Activated naive CD4-positive, alpha-beta T cell treated with anti-CD3 and anti-CD28 coated beads, Interleukin-2, amount 10 ng/mL, durations not matched to agents 7 days and 5 days (primary cell): Measurements from ENCODE around the gene CCDC148.
"Not testable (repeated sequence)": the region's sequence is repeated elsewhere in the genome, so short reads cannot be mapped to it uniquely, and the experiment has no call there.

Source experiments
- CTCF ChIA-PET: fragments of 350-600 bp; sonication (Branson Sonifier 250); formaldehyde crosslinking; loops from one replicate; lab custom pipeline; 2021; ENCODE audit warnings: antibody characterized with exemption; lab: Charles Lee
- DNase-seq: peaks from one replicate; pipeline ENCODE4 v3.0.0-alpha.2; 2020
- H3K27ac Mint-ChIP-seq: one replicate; pipeline ENCODE4 v1.8.0; 2021; ENCODE audit warnings: mild to moderate bottlenecking, moderate library complexity, mixed read lengths
- H3K27me3 Mint-ChIP-seq: one replicate; pipeline ENCODE4 v1.8.0; 2021; ENCODE audit warnings: mild to moderate bottlenecking, mixed read lengths
- H3K36me3 Mint-ChIP-seq: one replicate; pipeline ENCODE4 v1.8.0; 2021; ENCODE audit warnings: mixed read lengths
- H3K4me1 Mint-ChIP-seq: one replicate; pipeline ENCODE4 v1.8.0; 2021; ENCODE audit warnings: mixed read lengths
- H3K4me3 Mint-ChIP-seq: one replicate; pipeline ENCODE4 v1.8.0; 2021; ENCODE audit warnings: mild to moderate bottlenecking, moderate library complexity, mixed read lengths
- H3K9me3 Mint-ChIP-seq: one replicate; pipeline ENCODE4 v1.8.0; 2021; ENCODE audit warnings: mixed read lengths

Gene CCDC148

DNA sequence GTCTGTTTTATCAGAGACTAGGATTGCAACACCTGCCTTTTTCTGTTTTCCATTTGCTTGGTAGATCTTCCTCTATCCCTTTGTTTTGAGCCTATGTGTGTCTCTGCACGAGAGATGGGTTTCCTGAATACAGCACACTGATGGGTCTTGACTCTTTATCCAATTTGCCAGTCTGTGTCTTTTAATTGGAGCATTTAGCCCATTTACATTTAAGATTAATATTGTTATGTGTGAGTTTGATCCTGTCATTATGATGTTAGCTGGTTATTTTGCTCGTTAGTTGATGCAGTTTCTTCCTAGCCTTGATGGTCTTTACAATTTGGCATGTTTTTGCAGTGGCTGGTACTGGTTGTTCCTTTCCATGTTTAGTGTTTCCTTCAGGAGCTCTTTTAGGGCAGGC lies 124.8 kb downstream of the CCDC148 start:
- H3K27me3 Mint-ChIP-seq, H3K4me3 Mint-ChIP-seq, H3K4me1 Mint-ChIP-seq, DNase-seq, H3K27ac Mint-ChIP-seq, H3K9me3 Mint-ChIP-seq, CTCF ChIA-PET, H3K36me3 Mint-ChIP-seq: not testable (repeated sequence)

DNA sequence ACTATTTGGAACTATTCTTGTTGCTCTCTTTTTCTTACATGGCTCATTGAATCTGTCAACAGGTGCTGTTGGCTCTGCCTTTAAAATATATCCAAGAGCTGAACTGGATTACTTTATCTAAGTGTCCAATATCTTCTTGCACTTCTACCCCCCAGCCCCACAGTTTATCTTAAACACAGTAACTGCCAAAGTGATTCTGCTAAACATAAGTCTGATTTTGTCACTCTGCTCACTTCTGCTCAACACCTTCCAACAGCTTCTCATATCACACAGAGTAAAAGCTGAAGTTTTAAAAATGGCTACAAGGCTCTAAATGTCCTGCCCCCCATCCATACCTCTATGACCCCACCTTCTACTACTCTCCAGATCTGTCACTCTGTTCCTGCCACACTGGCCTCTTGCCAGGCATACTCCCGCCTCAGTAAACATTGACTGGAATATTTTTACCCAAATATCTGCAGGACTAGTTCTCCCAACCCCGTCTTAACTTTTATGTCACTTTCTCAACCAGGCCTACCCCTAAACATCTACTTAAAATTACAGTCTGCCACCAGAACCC lies 130.7 kb downstream of the CCDC148 start:
- no peaks in the 10 kb centered on the region for H3K27me3 Mint-ChIP-seq
- no peak overlapping the region for H3K4me3 Mint-ChIP-seq
- H3K36me3 Mint-ChIP-seq, result no peaks in the 10 kb centered on the region
- H3K4me1 Mint-ChIP-seq, result no peaks in the 10 kb centered on the region
- no peak overlapping the region for H3K27ac Mint-ChIP-seq
- DNase-seq, result no peak
- no peaks in the 10 kb centered on the region for H3K9me3 Mint-ChIP-seq
- CTCF ChIA-PET, result no interaction called here

DNA sequence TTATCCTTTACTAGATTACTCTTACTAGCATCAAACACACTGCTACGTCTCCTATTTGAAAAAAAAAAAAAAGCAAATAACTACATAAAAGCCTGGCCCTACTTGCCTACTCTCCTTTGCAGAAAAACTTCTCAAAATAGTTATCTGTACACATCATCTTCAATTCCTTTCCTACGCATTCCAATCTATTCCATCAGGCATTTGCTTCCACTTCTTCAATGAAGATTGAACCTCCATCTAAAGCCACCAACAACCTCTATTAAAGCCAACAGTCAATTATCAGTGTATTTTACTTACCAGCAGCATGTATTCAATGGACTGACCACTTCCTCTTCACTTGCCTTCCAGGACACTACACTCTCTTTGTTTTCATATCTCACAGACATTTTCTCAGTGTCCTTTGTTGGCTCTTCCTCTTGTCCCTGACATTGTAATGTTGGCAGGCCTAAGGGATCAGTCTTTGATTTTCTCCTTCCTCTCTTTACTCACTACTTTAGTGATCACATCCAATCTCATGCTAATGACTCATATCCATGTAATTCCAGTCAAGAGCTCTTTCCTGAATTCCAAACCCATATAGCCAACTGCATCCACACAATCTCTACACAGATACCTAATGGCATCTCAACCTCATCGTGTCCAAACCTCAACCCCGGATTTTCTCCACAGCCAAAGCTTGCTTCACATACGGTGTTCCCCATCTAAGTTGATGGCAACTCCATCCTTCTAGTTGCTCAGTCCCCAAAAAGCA lies 131.3 kb downstream of the CCDC148 start:
- CTCF ChIA-PET, result no interaction called here
- H3K9me3 Mint-ChIP-seq, result no peaks in the 10 kb centered on the region
- H3K36me3 Mint-ChIP-seq, result no peaks in the 10 kb centered on the region
- no peak overlapping the region for H3K4me3 Mint-ChIP-seq
- no peaks in the 10 kb centered on the region for H3K27me3 Mint-ChIP-seq
- no peak overlapping the region for H3K27ac Mint-ChIP-seq
- no peaks in the 10 kb centered on the region for H3K4me1 Mint-ChIP-seq
- no peak for DNase-seq

DNA sequence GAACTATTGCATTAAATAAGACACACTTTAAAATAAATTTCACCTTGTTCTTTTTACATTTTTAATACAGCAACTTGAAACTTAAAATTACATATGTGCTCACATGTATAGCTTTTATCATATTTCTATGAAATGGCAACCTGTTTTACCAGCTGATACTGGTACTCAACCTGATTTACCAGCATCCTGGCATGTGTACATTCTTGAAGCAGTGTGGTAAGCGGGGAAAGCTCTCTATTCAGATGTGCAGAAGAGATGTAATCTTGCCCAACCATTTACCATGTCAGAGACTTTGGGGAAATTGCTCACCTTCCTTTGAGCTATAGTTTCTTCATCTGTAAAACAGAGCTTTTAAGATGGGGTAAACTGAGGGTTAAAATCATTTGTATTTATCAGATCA lies 133.2 kb downstream of the CCDC148 start:
- Mint-ChIP-seq H3K36me3 (no peaks in the 10 kb centered on the region), H3K4me1 (no peaks in the 10 kb centered on the region), H3K9me3 (no peaks in the 10 kb centered on the region), H3K4me3 (no peak overlapping the region), H3K27ac (no peak overlapping the region), H3K27me3 (peaks cover 3% of the 10 kb centered on the region)
- CTCF ChIA-PET, result interaction anchor here (0.7 to 0.8 kb wide), 2 partner anchors 12 to 289 kb away, joined by 3 read pairs; no protein-coding TSS in a partner anchor
- no peak for DNase-seq

DNA sequence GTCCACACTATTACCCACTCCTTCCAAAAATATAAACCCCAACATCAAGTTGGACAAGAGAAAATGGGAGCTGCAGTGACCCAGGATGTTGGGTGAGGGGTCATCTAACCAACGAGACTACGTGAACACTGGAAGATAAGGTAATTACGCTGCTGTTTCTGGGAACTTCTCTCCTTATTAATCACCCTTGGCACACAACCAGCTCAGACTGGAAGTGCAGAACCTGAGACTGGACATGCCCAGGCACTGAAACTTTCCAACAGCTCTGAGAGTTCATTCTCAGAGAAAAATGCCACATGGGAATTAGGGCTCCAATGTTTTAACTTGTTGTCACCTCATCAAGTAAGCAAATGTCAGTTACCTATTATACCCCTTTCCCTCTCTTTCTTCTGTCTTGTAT lies 135.3 kb downstream of the CCDC148 start:
- DNase-seq, result no peak
- H3K9me3 Mint-ChIP-seq, result no peaks in the 10 kb centered on the region
- peaks cover 8% of the 10 kb centered on the region for H3K4me1 Mint-ChIP-seq
- H3K4me3 Mint-ChIP-seq, result no peak overlapping the region
- H3K36me3 Mint-ChIP-seq, result no peaks in the 10 kb centered on the region
- no peak overlapping the region for H3K27ac Mint-ChIP-seq
- CTCF ChIA-PET, result no interaction called here
- peaks cover 9% of the 10 kb centered on the region for H3K27me3 Mint-ChIP-seq

DNA sequence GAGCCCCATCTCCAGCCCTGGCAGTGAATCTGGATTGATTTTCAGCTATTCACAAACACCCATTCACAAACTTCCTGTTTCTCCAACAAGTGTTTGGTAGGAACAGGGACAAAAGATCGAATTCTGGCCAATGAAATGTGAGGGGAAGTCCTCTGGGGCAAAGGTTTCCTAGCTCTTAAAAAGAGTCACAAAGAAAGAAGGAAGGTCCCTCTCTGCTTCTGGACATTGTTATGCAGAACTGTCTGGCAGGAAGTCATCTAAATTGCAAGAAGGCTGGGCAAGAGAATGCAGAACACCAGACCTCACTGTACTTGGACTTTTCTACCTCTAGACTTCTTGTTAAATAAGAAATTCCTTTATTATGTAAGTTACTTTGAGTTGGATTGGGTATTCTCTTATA lies 137.3 kb downstream of the CCDC148 start:
- no peaks in the 10 kb centered on the region for H3K36me3 Mint-ChIP-seq
- H3K4me1 Mint-ChIP-seq, result peaks cover 8% of the 10 kb centered on the region
- H3K27ac Mint-ChIP-seq, result no peak overlapping the region
- no peak for DNase-seq
- CTCF ChIA-PET, result no interaction called here
- no peaks in the 10 kb centered on the region for H3K9me3 Mint-ChIP-seq
- no peak overlapping the region for H3K4me3 Mint-ChIP-seq
- peaks cover 9% of the 10 kb centered on the region for H3K27me3 Mint-ChIP-seq

DNA sequence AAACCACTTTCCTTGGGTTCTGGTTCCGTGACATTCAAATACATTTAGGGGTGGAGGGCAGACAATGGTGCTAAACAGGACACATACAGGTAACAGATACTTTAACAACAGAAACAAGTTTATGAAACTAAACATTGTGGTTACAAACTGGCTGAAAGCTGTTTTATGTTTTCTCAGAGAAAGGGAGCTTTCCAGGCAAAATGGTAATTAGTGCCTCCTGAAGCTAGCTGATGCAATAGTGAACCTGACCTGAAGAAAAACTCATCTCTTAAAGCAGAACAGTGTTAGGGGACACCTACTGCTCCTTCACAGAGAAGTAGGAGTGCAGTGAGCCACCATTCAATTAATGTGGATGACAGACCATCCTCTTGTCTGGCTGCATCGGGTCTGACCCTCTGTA lies 138.9 kb downstream of the CCDC148 start:
- Mint-ChIP-seq H3K4me3 (no peak overlapping the region), H3K4me1 (peaks cover 8% of the 10 kb centered on the region), H3K27me3 (peaks cover 12% of the 10 kb centered on the region), H3K36me3 (no peaks in the 10 kb centered on the region), H3K9me3 (no peaks in the 10 kb centered on the region), H3K27ac (no peak overlapping the region)
- DNase-seq, result no peak
- CTCF ChIA-PET, result no interaction called here

DNA sequence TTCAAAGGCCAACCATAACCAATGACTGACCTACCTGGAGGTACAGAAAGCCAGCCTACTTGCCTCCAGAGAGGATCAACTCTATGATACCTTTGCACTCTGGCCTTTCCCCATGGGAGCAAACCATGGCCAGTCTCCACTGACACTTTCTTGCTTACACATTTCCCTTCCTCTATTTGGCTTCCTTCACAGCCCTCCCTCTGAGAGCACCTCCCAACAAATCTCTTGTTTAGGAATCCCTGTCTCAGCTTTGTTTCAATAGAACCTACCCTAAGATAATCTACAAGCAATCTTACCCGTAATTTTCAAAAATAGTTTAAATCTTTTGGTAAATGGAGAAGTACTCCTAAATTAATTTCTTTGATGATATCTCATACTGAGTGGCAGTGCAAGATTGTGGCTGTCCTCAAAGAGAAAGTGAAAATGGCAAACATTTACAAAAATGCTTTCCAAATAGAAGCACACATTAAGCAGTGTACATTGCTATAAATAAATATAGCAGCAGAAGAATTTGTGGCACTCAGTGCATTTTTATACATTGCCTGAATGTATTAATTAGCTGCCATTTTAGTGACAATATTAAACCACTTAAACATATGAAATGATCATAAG lies 140.6 kb downstream of the CCDC148 start:
- Mint-ChIP-seq H3K4me1 (peaks cover 8% of the 10 kb centered on the region), H3K9me3 (no peaks in the 10 kb centered on the region), H3K4me3 (no peak overlapping the region), H3K27ac (no peak overlapping the region), H3K27me3 (peaks cover 16% of the 10 kb centered on the region), H3K36me3 (no peaks in the 10 kb centered on the region)
- no peak for DNase-seq
- CTCF ChIA-PET, result no interaction called here

DNA sequence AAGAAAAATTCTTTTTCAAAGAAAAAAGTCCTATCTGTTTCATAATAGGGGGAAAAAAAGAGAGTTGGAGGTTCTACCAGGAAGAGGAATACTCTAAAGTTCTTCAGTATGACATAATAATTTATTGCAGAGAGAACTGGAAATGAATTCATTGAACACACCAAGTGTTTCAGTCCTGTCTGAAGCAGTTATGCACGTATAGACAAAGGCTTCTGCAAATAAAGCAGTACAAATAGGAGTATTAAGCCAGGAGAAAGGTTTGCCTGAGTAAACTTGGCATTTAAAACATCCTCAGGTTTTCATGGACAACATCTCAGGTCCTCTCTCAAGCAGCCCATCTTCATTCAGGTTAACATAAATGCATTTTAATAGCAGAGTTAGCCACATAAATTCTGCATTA lies 141.6 kb downstream of the CCDC148 start:
- no peak overlapping the region for H3K4me3 Mint-ChIP-seq
- no peak for DNase-seq
- CTCF ChIA-PET, result no interaction called here
- no peaks in the 10 kb centered on the region for H3K9me3 Mint-ChIP-seq
- H3K4me1 Mint-ChIP-seq, result peaks cover 8% of the 10 kb centered on the region
- H3K27ac Mint-ChIP-seq, result no peak overlapping the region
- no peaks in the 10 kb centered on the region for H3K36me3 Mint-ChIP-seq
- peaks cover 16% of the 10 kb centered on the region for H3K27me3 Mint-ChIP-seq

DNA sequence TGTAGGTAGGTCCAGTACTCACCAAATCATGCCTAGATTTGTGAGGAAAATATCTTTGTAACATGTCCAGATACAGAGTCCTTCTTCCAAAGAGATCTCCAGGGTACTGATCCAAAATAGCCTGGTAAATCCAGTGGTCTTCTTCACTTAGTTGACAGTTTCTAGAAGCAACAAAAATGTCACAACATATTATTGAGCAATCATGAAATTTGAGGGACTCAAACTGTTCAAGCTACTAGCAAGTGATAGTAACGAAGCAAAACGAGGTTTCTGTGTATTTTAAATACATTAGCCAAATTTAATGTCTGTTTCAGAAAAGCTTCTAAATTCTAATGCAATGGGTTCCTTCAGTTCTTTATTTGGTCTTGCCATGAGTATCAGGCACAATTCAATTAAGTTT lies 142.8 kb downstream of the CCDC148 start:
- Mint-ChIP-seq H3K4me1 (peaks cover 8% of the 10 kb centered on the region), H3K9me3 (no peaks in the 10 kb centered on the region), H3K36me3 (no peaks in the 10 kb centered on the region)

DNA sequence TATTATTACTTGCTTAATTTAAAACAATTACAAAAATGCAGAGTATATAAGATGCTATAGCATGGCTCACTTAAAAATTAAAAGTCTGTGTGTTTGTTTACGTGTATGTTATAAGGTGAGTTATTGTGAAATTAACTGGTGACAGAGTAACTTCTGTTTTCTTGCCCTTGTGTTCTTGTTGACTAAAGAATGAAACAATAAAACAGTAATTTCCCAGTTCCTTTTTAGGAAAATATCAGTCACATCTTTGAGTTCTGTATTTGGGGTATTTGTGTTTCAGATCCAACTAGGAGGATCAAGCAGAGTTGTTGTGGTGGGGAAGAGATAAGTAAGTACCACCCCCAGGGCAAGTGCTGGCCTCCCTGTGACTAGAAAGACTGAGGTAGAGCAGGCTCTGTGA lies 143.6 kb downstream of the CCDC148 start:
- CTCF ChIA-PET, result no interaction called here
- Mint-ChIP-seq H3K9me3 (no peaks in the 10 kb centered on the region), H3K27ac (no peak overlapping the region), H3K4me3 (no peak overlapping the region), H3K27me3 (peaks cover 11% of the 10 kb centered on the region), H3K36me3 (no peaks in the 10 kb centered on the region), H3K4me1 (peaks cover 6% of the 10 kb centered on the region)
- DNase-seq, result no peak

More for the DNA sequence above, 142.8 kb downstream of the CCDC148 start:
- DNase-seq, result no peak
- Mint-ChIP-seq H3K4me3 (no peak overlapping the region), H3K27ac (no peak overlapping the region), H3K27me3 (peaks cover 14% of the 10 kb centered on the region)
- CTCF ChIA-PET, result interaction anchor here (0.6 kb wide), 1 partner anchor 1299 kb away, joined by 7 read pairs; no protein-coding TSS in a partner anchor

DNA sequence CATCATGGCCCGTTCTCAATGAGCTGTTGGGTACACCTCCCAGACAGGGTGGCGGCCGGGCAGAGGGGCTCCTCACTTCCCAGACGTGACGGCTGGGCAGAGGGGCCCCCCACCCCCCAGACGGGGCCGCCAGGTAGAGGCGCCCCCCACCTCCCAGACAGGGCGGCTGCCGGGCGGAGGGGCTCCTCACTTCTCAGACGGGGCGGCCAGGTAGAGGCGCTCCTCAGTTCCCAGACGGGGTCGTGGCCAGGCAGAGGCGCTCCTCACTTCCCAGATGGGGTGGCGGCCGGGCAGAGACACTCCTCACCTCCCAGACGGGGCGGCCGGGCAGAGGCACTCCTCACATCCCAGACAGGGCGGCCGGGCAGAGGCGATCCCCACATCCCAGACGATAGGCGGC lies 146.1 kb downstream of the CCDC148 start:
- DNase-seq, CTCF ChIA-PET, H3K27me3 Mint-ChIP-seq, H3K4me3 Mint-ChIP-seq, H3K27ac Mint-ChIP-seq, H3K4me1 Mint-ChIP-seq, H3K36me3 Mint-ChIP-seq, H3K9me3 Mint-ChIP-seq: not testable (repeated sequence)

DNA sequence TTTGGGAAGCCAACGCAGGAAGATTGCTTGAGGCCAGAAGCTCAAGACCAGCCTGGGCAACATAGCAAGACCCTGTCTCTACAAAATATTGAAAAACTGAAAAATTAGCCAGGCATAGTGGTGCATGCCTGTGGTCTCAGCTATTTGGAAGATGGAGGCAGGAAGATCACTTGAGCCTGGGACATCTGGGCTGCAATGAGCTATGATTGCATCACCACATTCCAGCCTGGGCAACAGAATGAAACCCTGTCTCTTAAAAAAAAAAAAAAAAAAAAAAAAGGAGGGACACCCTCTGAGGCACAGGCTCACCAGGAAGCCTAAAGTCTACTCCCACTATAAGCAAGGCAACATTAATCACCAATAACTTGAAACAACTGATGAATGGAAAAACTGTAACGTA lies 151.1 kb downstream of the CCDC148 start:
- Mint-ChIP-seq H3K9me3 (peaks cover 4% of the 10 kb centered on the region), H3K4me1 (no peaks in the 10 kb centered on the region), H3K27me3 (no peaks in the 10 kb centered on the region), H3K27ac (no peak overlapping the region), H3K4me3 (no peak overlapping the region), H3K36me3 (no peaks in the 10 kb centered on the region)
- no peak for DNase-seq
- CTCF ChIA-PET, result no interaction called here

DNA sequence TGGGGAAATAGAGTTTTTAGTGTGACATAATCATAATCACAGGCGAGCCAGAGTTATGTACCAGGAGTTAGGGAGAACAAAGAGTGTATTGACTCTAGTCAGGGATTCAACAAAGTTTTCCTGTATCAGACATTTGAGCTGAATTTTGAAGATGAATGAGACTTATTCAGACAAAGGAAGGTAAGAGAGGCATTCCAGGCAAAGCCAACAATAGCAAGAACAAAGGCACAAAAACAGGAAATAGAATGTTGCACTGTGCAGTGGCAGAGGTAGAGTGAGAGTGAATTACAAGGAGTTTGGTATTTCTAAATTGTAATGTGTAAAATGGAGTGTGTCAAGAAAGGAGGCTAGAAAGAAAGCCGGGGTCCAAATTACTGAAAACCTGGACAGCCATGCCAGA lies 156.2 kb downstream of the CCDC148 start:
- Mint-ChIP-seq H3K9me3 (no peaks in the 10 kb centered on the region), H3K4me1 (no peaks in the 10 kb centered on the region)

DNA sequence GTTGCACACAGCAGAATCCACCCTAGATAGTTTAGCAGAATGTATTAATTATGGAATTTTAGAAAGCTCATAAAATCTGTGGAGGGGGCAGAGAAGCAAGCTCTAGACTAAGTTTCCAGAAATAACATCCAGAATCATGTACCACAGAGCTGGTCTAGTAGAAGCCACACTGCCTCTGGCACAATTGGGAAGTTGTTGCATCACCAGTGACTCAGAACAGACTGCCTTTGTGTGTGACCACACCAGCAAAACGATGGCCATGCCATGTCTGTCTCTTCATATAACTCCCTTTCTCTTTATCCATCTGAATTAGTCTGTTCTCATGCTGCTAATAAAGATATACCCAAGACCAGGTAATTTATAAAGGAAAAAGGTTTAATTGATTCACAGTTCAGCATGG lies 158.9 kb downstream of the CCDC148 start:
- H3K4me1 Mint-ChIP-seq, result no peaks in the 10 kb centered on the region
- H3K27me3 Mint-ChIP-seq, result no peaks in the 10 kb centered on the region
- no peaks in the 10 kb centered on the region for H3K36me3 Mint-ChIP-seq
- CTCF ChIA-PET, result no interaction called here
- H3K4me3 Mint-ChIP-seq, result no peak overlapping the region
- no peaks in the 10 kb centered on the region for H3K9me3 Mint-ChIP-seq
- DNase-seq, result no peak
- H3K27ac Mint-ChIP-seq, result no peak overlapping the region

More for the DNA sequence above, 156.2 kb downstream of the CCDC148 start:
- Mint-ChIP-seq H3K27ac (no peak overlapping the region), H3K27me3 (no peaks in the 10 kb centered on the region), H3K36me3 (no peaks in the 10 kb centered on the region), H3K4me3 (no peak overlapping the region)
- CTCF ChIA-PET, result no interaction called here
- DNase-seq, result no peak
